PC-9 (cell line): Measurements from ENCODE around the gene HLA-A.

Experiments
- CTCF ChIP-seq: fragments of 200-600 bp; sonication (generic); conservative IDR thresholded peaks from 2 replicates; pipeline ENCODE4 v1.6.1; 2017; ENCODE audit warnings: mixed run types, antibody characterized with exemption, mild to moderate bottlenecking, moderate library complexity
- EZH2 ChIP-seq: fragments of 200-600 bp; sonication (generic); IDR thresholded peaks from 2 replicates; pipeline ENCODE4 v1.8.0; 2017; ENCODE audit warnings: antibody characterized with exemption, low read depth

DNA sequence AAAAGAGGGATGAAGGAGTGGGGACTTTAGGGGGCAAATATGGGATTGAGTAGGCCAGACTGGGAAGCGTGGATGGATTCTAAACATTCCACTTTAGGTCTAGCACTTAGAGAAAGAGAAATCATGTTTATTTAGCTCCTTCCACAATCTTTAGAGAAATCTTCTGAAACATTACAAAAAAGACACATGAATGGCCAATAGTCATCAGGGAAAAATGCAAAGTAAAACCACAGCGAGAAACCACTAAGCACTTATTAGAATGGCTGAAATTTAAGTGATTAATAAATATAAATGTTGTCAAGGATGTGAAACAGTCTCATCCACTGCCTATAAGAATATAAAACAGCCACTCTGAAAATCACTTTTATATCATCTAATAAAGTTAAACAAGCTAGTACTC lies 46.9 kb downstream of the HLA-A start:
- TF ChIP-seq EZH2 (no peak), CTCF (no peak)
